NCI-H69 (cell line): ENCODE measurements around the gene TLR9.

Source experiments
- DNase-seq: peaks from one replicate; lab custom pipeline; 2025; lab: John Stamatoyannopoulos, UW

TLR9 gene

DNA sequence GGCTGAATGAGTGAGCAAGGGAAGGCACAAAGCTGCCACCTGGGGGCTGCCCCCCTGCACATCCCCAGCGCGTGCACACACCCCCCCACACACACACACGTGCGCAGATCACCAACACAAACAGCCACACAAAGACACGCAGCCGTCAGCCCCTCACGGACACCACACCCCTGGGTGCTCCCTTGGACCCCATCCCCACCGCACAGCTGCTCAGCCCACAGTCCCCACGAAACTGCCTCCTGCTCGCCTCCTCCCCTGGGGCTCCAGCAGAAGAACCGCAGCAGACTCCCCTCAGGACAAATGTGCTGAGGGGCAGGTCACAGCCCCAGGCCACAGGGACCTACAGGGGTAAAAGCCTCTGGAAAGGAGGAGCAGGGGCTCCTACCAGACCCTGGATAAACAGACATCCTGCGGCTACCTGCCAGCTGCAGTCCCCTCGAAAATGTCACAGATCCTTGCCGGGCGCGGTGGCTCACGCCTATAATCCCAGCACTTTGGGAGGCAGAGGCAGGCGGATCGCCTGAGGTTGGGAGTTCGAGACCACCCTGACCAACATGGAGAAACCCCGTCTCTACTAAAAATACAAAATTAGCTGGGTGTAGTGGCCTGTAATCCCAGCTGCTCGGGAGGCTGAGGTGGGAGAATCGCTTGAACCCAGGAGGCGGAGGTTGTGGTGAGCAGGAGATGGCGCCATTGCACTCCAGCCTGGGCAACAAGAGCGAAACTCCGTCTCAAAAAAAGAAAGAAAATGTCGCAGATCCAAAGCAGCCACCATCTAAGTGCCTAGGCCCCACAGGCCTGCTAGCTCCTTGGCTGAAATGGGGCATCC, 7.0 kb upstream of the TLR9 start:
- peak; percentile 1 for DNase-seq

DNA sequence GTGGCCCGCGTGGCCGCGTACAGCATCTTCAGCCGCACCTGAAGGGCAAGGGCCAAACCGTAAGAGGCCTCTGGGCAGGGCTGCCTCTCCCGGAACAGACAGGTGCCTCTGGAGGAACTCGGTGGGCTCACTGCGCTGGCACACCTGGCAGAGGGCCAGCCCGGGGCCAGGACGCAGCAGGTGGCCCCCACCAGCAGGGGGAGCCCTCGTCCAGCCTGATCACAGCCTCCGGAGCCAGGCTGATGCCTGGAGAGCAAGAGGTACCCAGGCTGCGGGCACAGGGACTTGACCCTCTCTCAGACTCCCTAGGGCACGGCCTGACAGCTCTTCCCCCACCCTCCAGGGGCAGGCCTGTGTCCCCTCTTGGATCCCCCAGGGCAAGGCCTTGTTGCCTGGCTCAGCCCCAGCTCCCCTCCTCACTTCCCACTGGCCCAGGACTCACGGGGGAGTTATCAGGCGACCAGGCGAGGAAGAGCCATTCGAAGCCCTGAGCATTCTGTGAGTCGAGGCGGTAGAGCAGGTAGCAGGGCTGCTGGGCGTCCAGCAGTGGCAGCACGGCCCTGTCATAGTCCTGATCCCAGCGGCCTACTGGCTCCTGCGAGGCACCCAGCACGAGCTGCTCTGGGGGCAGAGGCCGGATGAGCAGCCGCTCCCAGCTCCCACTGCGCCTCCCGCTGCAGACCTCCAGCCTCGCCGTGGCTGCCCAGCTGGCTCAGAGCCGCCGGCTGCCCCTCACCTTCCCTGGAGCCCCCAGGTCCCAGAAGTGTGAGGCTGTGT, 6.2 kb upstream of the TLR9 start:
- peak; percentile 52 for DNase-seq

DNA sequence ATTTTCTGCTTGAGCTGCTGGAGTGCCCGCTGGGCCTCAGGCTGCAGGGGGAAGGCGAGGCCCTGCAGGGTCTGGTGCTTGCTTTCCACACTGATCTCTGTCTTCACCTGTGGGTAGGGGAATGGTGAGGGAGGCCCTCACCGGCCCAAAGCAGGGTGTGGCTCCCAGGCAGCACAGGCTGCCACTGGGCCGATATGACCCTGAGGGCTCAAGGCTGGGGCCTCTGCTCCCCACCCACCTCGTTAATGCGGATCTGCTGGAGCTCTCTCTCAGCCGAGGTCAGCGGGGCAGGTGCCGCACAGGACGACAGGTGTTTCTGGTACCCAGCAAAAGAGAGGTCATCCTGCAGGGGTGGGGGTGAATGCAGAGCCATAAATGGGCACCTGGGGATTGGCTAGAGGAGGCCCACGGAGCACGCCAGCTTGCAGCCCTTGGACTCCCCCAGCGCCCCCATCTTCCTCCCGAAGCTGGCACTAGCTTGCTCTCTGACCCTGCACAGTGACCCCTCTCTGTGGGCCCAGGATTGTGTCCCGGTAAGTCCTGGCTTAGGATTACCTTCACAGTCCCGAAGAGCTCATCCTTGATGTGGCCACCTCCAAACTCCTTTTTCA, 5.5 kb upstream of the TLR9 start:
- DNase-seq, result no peak

DNA sequence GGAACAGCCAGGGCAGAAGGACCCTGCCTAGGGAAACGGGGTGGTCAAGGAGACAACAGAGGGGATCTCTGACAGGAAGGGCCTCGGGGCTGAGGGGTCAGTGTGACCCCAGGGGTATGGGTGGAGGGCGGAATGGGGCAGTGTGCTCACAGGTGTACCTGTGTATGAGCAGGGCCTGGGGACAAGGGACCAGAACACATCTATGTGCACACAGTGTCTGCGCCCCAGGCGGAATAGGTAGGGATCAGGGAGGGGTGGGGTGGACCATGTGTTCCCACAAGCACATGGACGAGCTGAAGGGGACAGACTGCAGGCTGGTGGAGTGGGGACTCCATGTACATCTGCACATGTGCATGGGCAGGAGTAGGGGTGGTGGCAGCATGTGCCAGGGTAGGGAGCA, 5.0 kb upstream of the TLR9 start:
- no peak for DNase-seq

DNA sequence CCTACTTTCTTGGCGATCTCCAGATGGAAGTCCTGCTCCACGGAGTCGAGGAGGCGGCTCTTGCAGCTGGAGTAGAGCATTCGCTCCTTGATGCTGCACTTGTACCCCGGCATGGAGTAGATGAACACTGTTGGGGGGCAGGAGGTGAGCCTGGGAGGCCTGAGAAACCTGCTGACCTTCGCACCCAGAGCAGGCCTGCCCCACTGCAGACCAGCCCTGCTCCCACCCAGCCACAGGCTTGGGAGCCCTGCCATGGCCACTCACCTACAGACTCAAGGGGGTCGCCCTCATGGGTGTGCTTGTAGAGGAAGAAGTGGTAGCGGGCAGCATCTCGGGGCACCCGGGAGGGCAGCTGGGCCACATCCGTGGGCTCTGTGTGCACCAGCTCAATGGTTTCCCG, 4.2 kb upstream of the TLR9 start:
- DNase-seq, result no peak

DNA sequence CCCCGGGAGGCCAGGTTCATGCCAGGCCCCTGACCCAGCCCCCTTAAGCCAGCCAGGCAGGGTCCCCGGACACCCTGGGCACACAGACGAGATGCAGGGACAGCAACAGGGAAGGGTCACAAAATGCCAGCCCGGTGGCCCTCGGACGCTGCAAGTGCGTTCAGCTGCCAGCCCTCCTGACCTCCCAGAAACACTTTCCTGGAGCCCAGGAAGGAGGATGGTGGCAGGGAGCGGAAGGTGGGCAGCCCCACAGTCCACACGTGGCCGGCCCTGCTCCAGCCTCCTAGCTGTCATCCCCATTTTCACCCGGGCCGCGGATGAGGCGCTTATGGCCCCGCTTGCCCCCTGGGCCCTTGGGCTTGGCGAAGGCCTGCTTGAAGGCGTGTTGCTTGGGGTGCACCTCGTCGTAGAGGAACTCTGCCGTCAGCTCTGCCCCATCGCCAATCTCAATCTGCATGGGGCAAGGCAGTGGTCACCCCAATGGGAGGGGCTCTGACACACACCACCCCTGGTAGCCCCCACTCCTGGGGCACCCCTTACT, 3.4 kb upstream of the TLR9 start:
- DNase-seq, result no peak

DNA sequence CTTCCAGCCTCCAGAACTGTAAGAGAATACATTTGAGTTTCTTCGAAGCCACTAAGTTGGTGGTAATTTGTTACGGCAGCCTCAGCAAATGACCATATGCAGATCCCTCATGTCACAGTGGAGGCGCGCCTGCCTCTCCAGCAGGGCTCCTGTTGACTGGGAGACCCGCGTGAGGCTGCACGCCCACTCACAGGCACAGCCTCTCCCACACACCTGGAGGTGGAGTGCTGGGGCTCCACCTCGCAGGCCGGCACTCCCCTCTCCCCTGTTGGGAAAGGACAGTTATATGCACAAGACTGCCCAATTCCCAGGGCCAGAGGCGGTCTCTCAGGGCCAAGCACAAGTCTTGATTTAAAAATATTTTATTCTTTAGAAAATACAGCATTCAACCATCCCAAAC, 2.8 kb upstream of the TLR9 start:
- peak; percentile 4 for DNase-seq

DNA sequence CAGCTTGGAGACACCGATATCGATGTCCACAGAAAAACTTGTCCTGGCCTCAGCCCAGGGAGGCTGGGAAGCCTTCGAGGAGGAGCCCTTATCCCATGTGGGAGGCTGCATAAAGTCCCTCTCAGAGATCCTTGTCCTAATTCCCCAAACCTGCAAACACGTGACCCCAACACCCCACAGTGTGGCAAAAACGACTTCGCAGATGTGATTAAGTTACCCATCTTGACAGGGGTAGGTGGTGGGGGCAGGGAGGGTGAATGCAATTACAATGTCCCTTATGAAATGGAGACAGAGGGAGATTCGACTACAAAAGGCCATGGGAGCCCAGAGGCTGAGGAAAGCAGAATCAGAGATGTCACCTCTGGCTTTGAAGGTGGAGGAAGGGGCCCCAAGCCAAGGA, 2.3 kb upstream of the TLR9 start:
- DNase-seq, result no peak

DNA sequence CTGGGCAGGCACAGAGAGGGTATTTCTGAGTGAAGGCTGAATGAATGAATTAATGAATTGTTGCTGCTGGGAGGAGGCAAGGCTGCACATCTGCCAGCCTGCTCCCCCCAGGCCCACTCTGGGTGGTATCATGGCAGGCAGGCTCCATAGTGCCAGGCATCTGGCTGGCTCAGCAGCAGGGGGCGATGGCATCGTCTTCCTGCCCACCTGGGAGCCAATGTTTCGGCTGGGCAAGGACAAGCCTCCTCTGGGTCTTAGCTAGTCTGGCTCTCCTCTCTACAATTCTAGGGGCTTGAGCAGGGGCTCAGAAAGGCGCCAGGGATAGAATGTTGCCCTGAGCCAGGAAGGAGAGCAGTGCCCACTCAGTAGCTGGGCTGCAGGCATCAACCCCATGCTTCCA, 1.7 kb upstream of the TLR9 start:
- peak; percentile 21 for DNase-seq

DNA sequence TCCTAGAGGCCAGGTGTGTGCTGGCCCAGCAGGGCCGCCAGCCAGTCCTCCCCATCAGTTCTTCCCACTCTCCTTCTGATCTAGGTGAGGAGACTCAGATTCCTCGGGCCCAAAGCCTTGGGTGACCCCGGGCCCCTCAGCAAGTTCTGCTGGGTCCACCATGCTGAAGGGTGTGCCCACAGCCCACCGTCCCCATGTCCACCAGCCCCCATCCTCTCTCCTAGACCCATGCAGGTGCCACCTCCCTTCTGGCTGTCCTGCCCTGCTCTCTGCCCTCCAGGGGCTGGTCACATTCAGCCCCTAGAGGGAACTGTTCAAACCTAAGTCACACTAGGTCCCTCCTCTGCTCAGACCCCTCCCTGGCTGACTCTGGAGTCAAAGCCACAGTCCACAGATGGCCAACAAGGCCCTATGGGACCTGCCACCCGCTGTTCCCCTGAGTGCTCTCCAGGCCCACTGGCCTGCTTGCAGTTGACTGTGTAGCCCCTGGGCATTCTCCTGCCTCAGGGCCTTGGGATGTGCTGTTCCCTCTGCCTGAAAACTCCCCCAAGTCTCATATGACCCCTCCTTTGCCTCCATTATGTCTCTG, 878 bp upstream of the TLR9 start:
- peak; percentile 9 for DNase-seq

DNA sequence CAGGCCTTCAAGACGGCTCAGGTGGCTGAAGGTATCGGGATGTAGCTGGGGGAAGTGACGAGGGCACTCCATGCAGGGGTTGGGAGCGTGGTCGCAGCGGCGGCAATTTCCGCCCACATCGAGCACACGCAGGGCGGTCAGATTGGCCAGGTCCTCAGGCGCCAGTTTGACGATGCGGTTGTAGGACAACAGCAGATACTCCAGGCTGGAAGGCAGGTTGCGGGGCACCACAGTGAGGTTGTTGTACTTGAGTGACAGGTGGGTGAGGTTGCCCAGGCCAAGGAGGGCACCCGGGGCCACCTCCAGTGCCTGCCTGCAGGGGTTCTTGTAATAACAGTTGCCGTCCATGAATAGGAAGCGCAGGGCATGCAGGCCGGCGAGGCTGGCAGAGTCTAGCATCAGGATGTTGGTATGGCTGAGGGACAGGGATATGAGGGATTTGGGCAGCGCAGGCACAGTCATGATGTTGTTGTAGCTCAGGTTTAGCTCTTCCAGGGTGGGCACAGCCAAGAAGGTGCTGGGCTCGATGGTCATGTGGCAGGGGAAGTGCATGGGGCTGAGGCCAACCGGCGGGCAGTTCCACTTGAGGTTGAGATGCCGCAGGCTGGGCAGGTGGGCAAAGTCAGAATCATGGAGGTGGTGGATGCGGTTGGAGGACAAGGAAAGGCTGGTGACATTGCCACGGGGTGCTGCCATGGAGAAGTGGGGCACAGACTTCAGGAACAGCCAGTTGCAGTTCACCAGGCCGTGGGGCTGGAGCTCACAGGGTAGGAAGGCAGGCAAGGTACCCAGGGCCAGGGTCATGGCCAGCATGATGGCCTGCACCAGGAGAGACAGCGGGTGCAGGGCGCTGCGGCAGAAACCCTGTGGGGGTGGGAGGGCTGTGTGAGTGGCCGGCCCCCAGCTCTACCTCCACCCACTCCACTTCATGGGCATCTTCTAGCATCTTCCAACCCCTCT, 1.7 kb downstream of the TLR9 start:
- DNase-seq, result no peak

DNA sequence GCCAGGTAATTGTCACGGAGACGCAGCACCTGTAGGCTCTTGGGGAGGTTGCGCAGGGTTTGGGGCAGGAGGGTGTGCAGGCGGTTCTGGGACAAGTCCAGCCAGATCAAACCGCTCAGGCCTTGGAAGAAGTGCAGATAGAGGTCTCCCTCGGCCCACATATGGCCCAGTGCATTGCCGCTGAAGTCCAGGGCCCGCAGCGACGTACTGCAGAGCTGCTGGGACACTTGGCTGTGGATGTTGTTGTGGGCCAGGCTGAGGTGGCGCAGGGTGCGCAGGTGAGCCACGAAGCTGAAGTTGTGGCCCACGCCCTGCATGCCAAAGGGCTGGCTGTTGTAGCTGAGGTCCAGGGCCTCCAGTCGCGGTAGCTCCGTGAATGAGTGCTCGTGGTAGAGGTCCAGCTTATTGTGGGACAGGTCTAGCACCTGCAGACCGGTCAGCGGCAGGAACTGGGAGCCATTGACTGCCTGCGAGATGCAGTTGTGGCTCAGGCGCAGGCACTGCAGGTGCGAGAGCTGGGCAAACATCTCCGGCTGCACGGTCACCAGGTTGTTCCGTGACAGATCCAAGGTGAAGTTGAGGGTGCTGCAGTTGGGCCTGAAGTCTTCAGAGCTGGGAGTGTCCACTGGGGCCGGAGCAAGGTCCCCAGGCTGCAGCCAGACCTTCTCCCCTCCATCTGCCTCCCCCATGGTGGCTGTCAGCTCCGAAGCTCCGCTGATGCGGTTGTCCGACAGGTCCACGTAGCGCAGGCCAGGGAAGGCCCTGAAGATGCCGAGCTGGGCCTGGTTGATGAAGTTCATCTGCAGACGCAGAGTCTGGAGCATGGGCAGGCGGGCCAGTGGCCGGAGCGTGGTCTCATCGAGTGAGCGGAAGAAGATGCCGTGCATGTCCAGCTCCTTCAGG, 2.9 kb downstream of the TLR9 start:
- DNase-seq, result no peak

DNA sequence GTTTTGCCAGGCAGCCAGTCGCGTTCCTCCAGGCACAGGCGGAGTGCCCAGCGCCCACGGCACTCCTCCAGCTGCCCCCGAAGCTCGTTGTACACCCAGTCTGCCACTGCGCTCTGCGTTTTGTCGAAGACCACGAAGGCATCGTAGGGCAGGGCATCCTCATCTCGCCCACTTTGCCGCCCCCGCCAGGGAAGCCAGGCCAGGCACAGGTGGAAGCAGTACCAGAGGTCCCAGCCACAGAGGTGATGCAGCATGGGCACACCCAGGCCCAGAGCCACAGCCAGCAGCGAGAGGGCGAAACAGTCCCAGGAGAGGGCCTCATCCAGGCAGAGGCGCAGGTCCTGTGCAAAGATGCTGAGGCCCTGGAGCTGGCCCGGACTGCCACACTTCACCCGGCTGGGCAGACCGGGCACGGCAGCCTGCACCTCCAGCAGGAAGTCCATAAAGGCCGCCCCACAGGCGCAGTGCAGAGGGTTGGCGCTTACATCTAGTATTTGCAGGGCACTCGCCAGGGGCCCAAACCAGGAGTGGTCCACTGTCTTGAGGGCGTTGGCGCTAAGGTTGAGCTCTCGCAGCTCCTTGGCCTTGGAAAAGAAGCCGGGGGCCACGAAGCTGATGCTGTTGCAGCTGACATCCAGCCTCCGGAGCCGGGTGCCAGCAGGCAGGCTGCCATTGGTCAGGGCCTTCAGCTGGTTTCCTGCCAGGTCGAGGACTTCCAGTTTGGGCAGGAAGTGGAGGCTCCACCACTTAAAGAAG, 3.7 kb downstream of the TLR9 start:
- DNase-seq, result no peak

DNA sequence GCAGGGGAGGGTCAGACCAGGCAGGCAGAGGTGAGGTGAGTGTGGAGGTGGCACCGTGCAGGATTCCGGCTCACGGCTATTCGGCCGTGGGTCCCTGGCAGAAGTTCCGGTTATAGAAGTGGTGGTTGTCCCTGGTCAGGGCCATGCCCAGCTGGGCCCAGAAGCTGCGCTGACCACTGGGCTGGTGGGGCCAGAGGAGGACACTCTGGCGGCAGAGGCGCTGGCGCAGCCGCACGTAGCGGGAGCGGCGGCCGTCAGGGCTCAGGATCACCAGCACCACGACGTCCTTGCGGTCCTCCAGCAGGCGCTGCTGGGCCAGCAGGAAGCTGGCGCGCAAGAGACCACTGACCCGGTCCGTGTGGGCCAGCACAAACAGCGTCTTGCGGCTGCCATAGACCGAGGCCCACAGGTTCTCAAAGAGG, 4.3 kb downstream of the TLR9 start:
- DNase-seq, result no peak

DNA sequence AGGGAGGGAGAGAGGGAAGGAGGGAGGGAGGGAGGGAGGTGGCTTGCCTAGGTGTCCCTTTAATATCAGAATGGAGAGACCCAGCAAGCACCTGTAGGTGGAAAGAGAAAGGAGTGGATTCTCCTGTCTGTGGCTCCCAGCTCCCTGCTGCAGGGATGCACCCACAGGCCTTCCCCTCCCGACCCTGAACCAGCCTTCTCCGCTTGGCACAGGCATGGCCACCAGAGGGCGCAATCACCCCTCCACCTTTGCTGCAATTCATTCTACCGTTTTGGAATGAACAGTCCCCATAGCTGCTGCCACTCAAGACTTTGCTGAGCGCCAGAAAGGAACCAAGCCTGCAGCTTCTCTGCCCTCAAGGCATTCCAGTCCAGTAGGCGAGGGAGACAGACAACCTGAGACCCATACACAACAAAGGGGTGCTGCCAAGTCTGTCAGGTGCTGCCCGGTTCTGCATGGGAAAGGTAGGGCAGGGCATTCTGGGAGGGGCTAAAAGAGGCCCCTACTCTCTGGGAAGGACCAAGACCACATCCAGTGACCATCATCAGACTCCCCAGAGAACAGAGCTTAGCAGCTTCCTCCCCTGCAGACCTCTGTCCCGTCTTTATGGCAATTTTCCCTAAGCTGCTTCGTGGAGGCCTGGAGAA, 4.9 kb downstream of the TLR9 start:
- DNase-seq, result peak; percentile 73

DNA sequence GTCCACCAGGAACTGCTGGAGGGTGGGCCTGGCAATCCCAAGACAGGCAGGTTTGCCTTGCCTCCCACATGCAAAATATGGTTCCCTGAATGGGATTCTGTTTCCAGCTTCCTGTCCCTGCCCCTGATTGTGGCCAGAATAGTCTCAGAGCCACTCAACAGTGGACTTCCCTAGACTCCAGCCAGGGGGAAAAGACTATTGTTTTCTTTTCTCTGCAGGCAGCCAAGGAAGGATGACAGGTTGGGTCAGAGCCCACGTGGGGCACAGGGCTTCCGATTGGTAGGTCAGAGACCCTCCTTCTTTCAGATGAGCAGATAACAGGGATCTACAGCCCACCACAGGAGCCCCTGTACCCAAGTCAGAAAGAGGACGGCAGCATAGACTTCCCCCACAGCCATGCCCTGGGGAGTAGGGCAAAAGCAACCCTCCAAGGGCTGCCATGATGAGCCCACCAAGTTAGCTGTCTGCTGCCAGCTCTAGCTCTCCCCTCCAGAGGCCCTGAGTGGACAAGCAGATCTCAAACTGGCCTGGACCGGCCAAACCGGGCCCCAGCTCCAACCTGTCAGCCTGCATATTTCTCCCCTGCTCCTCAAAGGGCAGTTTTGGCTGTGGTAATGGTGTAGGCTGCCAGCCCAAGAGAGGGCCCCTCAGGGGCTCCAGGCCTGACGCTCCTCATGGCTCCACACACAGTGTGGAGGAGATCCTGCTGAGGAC, 6.4 kb downstream of the TLR9 start:
- no peak for DNase-seq

DNA sequence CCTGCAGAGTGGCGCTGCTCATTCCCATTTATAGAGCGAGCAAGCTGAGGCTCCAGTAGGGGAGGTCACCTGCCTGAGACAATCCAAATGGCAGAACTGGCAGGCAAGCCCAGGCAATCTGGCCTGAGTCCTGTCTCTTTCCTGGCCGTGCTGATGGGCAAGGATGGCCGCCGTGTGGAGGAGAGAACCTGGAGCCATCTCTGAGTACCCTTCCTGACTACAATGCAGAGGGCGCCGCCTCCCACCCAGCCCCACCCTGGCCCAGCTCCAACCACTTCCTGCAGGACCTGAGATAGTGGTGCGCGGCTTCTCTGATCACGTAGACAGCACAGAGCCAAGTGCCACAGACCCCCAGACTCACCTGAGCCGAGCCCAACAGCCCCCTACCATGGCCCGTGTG, 7.0 kb downstream of the TLR9 start:
- DNase-seq, result no peak

DNA sequence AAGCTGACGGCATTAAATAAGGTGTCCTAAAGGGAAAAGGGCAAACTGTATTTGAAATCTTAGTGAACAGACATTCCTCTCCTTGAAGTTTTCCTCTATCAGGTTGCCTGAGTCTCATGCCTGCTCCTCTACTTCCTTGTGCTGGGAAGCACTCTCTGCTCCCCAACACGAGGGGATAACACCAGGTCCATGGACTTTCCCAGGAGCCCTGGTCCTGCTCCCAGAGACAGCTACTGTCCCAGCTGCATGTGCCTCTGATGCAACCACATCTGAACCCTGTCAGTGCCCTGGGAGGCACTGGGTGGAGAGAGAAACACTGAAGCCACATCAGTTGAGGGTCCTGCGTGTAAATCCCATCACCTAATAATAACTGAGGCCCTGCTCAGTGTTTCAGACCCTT, 7.4 kb downstream of the TLR9 start:
- no peak for DNase-seq
